Fibroblast of lung (primary cell): Measurements from ENCODE around the gene OR10G3. TPM values are rescaled to one million over a fixed set of nuclear protein-coding genes. Genes with fewer than 3 reads are reported as not detected.
"Not testable (repeated sequence)": the region's sequence is repeated elsewhere in the genome, so short reads cannot be mapped to it uniquely, and the experiment has no call there.

Experiments
- DNase-seq, 2 donors: peaks; one replicate each; pipeline versions ENCODE4 v3.0.0 to v3.0.0-alpha.2; 2010; ENCODE audit warnings: low read depth in 2 of 2
- H2AFZ ChIP-seq: 2 replicates; pipeline ENCODE4 v1.5.1; 2012; ENCODE audit warnings: low read length, control low read depth, inconsistent platforms
- H3K27ac ChIP-seq: 2 replicates; pipeline ENCODE4 v1.5.1; 2011; ENCODE audit warnings: low read length, control low read depth; ENCODE audit not compliant: insufficient read depth
- H3K27me3 ChIP-seq: 2 replicates; pipeline ENCODE4 v1.5.1; 2011; ENCODE audit warnings: mild to moderate bottlenecking, low read length; ENCODE audit not compliant: control insufficient read depth, insufficient read depth
- H3K36me3 ChIP-seq: 2 replicates; pipeline ENCODE4 v1.5.1; 2011; ENCODE audit warnings: low read length; ENCODE audit not compliant: control insufficient read depth, insufficient read depth
- H3K4me1 ChIP-seq: 2 replicates; pipeline ENCODE4 v1.5.1; 2011; ENCODE audit warnings: low read length; ENCODE audit not compliant: control insufficient read depth, insufficient read depth; ENCODE audit errors: extremely low read depth
- H3K4me2 ChIP-seq: 2 replicates; pipeline ENCODE4 v1.5.1; 2011; ENCODE audit warnings: low read length, control low read depth; ENCODE audit not compliant: insufficient read depth; ENCODE audit errors: extremely low read depth
- H3K4me3 ChIP-seq, 4 experiments: fragments of 200-600 bp in 1 of 4; sonication (generic) in 1 of 4; replicated peaks in 1 of 4; 2 replicates each; pipeline ENCODE4 v1.5.1; 2011 to 2016; ENCODE audit warnings: low read length in 4 of 4, low read depth in 3 of 4, mild to moderate bottlenecking in 3 of 4, control low read depth in 2 of 4, inconsistent platforms in 1 of 4, mixed read lengths in 1 of 4; ENCODE audit not compliant: insufficient read depth in 1 of 4; ENCODE audit errors: control extremely low read depth in 1 of 4
- H3K79me2 ChIP-seq: 2 replicates; pipeline ENCODE4 v1.5.1; 2012; ENCODE audit warnings: mild to moderate bottlenecking, low read length, inconsistent platforms; ENCODE audit not compliant: control insufficient read depth, insufficient read depth
- H3K9ac ChIP-seq: 2 replicates; pipeline ENCODE4 v1.5.1; 2011; ENCODE audit warnings: mild to moderate bottlenecking, low read length, control low read depth; ENCODE audit not compliant: insufficient read depth
- H3K9me3 ChIP-seq: 2 replicates; pipeline ENCODE4 v1.5.1; 2012; ENCODE audit warnings: low read depth, low read length; ENCODE audit not compliant: control insufficient read depth, insufficient read depth
- H4K20me1 ChIP-seq: 2 replicates; pipeline ENCODE4 v1.5.1; 2011; ENCODE audit warnings: low read length; ENCODE audit not compliant: control insufficient read depth, insufficient read depth; ENCODE audit errors: extremely low read depth
- EZH2 ChIP-seq: IDR thresholded peaks from 2 replicates; pipeline ENCODE4 v1.5.1; 2012; ENCODE audit warnings: low read length, control low read depth, mild to moderate bottlenecking; ENCODE audit errors: missing control alignments
- polyA plus RNA-seq, 2 donors: library from polyadenylated mRNA; depleted of rRNA in 1 of 2; stranded (reverse) in 1 of 2; unstranded in 1 of 2; fragments of >200 nt; gene quantifications; 2 replicates each; pipeline ENCODE4 v1.2.1, GENCODE V29; 2011 to 2012; ENCODE audit warnings: missing spikeins in 1 of 2
- total RNA-seq: library from RNA; depleted of rRNA; stranded (reverse); fragments of >200 nt; gene quantifications from 2 replicates; pipeline ENCODE4 v1.2.1, GENCODE V29; 2014
- TF ChIP-seq, protein P1 (sequence below), 2 donors: IDR thresholded peaks in 1 of 2; conservative IDR thresholded peaks in 1 of 2; 1 replicate in 1 of 2; 2 replicates in 1 of 2; pipeline ENCODE4 v1.5.1; 2011 to 2012; ENCODE audit warnings: low read length in 2 of 2, control low read depth in 1 of 2, inconsistent platforms in 1 of 2, low read depth in 1 of 2, mild to moderate bottlenecking in 1 of 2

OR10G3 gene
- total and polyA plus RNA-seq, 2 donors (not counting 1 experiment from before 2014, with no cell fraction given): not detected

DNA sequence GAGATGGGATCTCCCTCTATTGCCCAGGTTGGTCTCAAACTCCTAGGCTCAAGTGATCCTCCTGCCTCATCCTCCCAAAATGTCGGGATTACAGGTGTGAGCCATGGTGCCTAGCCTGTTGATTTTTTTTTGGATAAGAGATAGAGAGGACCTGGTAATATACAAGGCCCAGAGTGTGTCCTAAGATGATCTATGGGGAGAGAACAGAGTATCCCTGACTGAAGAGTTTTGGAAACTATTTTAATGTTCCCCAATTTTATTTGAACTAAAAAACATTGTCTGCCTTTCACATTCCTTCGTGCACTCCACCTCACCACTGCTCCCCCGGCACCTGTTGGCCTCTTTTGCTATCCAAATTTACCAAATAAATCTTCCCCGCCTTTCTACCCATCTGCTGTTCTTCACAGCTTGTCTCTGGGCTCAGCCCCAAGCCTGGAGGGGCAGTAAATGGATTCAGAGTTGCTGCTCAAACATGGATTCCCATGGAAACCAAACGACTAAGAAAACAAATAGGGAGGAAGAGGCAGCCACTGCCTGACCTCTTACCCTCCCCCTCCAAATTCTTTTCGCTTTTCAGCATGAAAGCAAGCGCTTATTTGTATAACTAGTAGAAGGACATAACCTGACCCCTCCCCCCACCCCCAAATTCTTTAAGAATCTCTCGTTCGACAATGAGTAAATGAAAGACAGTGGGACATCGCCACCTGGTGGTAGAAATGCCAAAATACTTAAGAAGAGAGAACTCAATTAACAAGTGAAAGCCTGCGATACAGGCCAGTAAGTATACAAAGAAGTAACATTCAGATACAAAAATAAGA, 22.6 kb downstream of the OR10G3 start:
- no peaks in the 10 kb centered on the region for H3K79me2 ChIP-seq
- no peak overlapping the region for H3K9ac ChIP-seq
- TF ChIP-seq, protein P1, sequence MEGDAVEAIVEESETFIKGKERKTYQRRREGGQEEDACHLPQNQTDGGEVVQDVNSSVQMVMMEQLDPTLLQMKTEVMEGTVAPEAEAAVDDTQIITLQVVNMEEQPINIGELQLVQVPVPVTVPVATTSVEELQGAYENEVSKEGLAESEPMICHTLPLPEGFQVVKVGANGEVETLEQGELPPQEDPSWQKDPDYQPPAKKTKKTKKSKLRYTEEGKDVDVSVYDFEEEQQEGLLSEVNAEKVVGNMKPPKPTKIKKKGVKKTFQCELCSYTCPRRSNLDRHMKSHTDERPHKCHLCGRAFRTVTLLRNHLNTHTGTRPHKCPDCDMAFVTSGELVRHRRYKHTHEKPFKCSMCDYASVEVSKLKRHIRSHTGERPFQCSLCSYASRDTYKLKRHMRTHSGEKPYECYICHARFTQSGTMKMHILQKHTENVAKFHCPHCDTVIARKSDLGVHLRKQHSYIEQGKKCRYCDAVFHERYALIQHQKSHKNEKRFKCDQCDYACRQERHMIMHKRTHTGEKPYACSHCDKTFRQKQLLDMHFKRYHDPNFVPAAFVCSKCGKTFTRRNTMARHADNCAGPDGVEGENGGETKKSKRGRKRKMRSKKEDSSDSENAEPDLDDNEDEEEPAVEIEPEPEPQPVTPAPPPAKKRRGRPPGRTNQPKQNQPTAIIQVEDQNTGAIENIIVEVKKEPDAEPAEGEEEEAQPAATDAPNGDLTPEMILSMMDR (conservative IDR thresholded peaks at IDR 0.05 in 1 of 2, IDR thresholded peaks at IDR 0.05 in 1 of 2; ENCODE audit: low read depth in 1 of 2, low read length in 2 of 2): peak; percentile 59 to 64
- TF ChIP-seq EZH2: no peak
- H3K4me2 ChIP-seq: peak overlapping the region; percentile 76
- H3K36me3 ChIP-seq: no peaks in the 10 kb centered on the region
- H3K27me3 ChIP-seq: no peaks in the 10 kb centered on the region
- H3K4me3 ChIP-seq: peak overlapping the region in 3 of 4 experiments; percentile 1 to 59 (median 46)
- H2AFZ ChIP-seq: peak overlapping the region; percentile 6
- H3K27ac ChIP-seq: peak overlapping the region; percentile 17
- no peaks in the 10 kb centered on the region for H3K9me3 ChIP-seq
- no peaks in the 10 kb centered on the region for H3K4me1 ChIP-seq
- peak; percentile 74 to 91 for DNase-seq
- no peaks in the 10 kb centered on the region for H4K20me1 ChIP-seq

DNA sequence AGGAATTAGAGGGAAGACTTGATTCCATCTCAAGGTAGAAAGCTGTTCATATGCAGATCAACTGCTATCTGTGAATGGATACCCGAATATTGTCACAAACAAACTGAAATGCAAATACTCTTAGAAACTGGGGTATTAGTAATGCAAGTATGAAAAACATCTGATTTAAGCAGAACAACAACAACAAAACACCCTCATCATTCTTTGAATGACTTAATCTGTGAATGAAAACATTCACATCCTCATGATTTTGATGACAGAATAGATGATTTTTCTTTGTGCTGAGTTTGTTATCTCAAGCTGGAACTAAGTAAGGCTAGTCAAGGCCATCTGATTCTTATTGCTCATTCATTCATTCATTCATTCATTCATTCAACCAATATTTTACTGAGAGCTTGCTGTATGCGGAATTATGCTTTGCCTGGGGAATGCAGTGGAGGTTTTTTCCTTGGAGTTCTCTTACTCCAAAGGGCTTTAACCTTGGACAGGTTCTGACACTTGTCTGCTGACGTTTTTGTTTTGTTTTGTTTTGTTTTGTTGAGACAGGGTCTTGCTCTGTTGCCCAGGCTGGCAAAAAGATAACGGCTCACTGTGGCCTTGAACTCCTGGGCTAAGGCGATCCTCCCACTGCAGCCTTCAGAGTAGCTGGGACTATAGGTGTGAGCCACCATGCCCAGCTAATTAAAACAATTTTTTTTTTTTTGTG, 23.3 kb downstream of the OR10G3 start:
- Histone ChIP-seq H3K36me3 (no peaks in the 10 kb centered on the region), H2AFZ (no peak overlapping the region), H3K9ac (no peak overlapping the region), H3K4me3 (no peak overlapping the region), H3K79me2 (no peaks in the 10 kb centered on the region), H4K20me1 (no peaks in the 10 kb centered on the region), H3K4me2 (no peak overlapping the region), H3K9me3 (no peaks in the 10 kb centered on the region), H3K27me3 (no peaks in the 10 kb centered on the region), H3K27ac (no peak overlapping the region), H3K4me1 (no peaks in the 10 kb centered on the region)
- TF ChIP-seq, protein P1 (conservative IDR thresholded peaks at IDR 0.05 in 1 of 2, IDR thresholded peaks at IDR 0.05 in 1 of 2; ENCODE audit: low read depth in 1 of 2, low read length in 2 of 2): no peak
- no peak for TF ChIP-seq EZH2
- DNase-seq: no peak

DNA sequence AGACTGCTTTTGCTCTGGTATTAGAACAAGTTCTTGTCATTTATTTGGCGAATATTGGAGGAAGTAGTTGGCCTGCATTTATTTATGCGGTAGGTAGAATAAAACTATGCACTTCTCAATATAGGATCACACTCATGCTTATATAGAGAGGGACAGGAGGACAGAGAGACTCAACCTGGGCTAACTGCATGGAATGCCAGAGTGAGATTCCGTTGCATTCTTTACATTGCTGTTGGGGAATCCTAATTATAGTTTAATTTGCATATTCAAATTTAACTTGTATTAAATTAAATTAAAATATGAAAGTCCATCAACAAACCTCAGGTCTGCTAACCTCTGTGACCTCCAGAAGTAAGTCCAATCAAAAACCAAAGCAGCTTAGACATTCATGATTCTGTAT, 26.6 kb downstream of the OR10G3 start:
- no peak overlapping the region for H3K27ac ChIP-seq
- H4K20me1 ChIP-seq: no peaks in the 10 kb centered on the region
- no peak overlapping the region for H2AFZ ChIP-seq
- no peaks in the 10 kb centered on the region for H3K79me2 ChIP-seq
- H3K4me1 ChIP-seq: no peaks in the 10 kb centered on the region
- H3K4me3 ChIP-seq: no peak overlapping the region
- TF ChIP-seq, protein P1 (conservative IDR thresholded peaks at IDR 0.05 in 1 of 2, IDR thresholded peaks at IDR 0.05 in 1 of 2; ENCODE audit: low read depth in 1 of 2, low read length in 2 of 2): no peak
- no peak for TF ChIP-seq EZH2
- no peak overlapping the region for H3K4me2 ChIP-seq
- no peaks in the 10 kb centered on the region for H3K9me3 ChIP-seq
- no peak overlapping the region for H3K9ac ChIP-seq
- DNase-seq: no peak
- H3K36me3 ChIP-seq: no peaks in the 10 kb centered on the region
- no peaks in the 10 kb centered on the region for H3K27me3 ChIP-seq

DNA sequence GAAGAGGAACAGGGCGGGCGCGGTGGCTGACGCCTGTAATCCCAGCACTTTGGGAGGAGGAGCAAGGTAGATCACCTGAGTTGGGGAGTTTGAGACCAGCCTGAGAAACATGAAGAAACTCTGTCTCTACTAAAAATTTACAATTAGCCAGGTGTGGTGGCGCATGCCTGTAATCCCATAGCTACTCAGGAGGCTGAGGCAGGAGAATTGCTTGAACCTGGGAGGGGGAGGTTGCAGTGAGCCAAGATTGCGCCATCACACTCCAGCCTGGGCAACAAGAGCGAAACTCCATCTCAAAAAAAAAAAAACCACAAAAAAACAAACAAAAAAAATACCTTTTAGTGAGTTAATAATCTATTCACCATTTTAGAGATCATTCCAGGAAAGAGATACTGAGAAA, 35.3 kb downstream of the OR10G3 start:
- not testable (repeated sequence) for H4K20me1 ChIP-seq, H3K9ac ChIP-seq, H3K27me3 ChIP-seq, H3K27ac ChIP-seq, H3K4me3 ChIP-seq, H3K79me2 ChIP-seq, H3K4me2 ChIP-seq, H2AFZ ChIP-seq, DNase-seq, H3K4me1 ChIP-seq, H3K36me3 ChIP-seq, H3K9me3 ChIP-seq
